ENCODE results near the gene FOXP1.

- TF ChIP-seq EZH2phosphoT487 (conservative IDR thresholded peaks at IDR 0.05; ENCODE audit: low read length) (no peak), CTCF (IDR thresholded peaks at IDR 0.05; ENCODE audit: insufficient read depth, low read length, poor library complexity, severe bottlenecking) (no peak)
Observed at GRCh38 chr3:71528816-71529215, 54.7 kb downstream of the FOXP1 start.

Measured in SU-DHL-6 (cell line).